ENCODE results near the gene ABCC12.

- TF ChIP-seq, protein P1, sequence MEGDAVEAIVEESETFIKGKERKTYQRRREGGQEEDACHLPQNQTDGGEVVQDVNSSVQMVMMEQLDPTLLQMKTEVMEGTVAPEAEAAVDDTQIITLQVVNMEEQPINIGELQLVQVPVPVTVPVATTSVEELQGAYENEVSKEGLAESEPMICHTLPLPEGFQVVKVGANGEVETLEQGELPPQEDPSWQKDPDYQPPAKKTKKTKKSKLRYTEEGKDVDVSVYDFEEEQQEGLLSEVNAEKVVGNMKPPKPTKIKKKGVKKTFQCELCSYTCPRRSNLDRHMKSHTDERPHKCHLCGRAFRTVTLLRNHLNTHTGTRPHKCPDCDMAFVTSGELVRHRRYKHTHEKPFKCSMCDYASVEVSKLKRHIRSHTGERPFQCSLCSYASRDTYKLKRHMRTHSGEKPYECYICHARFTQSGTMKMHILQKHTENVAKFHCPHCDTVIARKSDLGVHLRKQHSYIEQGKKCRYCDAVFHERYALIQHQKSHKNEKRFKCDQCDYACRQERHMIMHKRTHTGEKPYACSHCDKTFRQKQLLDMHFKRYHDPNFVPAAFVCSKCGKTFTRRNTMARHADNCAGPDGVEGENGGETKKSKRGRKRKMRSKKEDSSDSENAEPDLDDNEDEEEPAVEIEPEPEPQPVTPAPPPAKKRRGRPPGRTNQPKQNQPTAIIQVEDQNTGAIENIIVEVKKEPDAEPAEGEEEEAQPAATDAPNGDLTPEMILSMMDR (IDR thresholded peaks at IDR 0.05; ENCODE audit: poor library complexity, severe bottlenecking) = no peak
- TF ChIP-seq MXI1 (conservative IDR thresholded peaks at IDR 0.05; ENCODE audit: poor library complexity, severe bottlenecking) = no peak
- TF ChIP-seq, protein P2, sequence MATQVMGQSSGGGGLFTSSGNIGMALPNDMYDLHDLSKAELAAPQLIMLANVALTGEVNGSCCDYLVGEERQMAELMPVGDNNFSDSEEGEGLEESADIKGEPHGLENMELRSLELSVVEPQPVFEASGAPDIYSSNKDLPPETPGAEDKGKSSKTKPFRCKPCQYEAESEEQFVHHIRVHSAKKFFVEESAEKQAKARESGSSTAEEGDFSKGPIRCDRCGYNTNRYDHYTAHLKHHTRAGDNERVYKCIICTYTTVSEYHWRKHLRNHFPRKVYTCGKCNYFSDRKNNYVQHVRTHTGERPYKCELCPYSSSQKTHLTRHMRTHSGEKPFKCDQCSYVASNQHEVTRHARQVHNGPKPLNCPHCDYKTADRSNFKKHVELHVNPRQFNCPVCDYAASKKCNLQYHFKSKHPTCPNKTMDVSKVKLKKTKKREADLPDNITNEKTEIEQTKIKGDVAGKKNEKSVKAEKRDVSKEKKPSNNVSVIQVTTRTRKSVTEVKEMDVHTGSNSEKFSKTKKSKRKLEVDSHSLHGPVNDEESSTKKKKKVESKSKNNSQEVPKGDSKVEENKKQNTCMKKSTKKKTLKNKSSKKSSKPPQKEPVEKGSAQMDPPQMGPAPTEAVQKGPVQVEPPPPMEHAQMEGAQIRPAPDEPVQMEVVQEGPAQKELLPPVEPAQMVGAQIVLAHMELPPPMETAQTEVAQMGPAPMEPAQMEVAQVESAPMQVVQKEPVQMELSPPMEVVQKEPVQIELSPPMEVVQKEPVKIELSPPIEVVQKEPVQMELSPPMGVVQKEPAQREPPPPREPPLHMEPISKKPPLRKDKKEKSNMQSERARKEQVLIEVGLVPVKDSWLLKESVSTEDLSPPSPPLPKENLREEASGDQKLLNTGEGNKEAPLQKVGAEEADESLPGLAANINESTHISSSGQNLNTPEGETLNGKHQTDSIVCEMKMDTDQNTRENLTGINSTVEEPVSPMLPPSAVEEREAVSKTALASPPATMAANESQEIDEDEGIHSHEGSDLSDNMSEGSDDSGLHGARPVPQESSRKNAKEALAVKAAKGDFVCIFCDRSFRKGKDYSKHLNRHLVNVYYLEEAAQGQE (IDR thresholded peaks at IDR 0.05; ENCODE audit: borderline replicate concordance) = no peak
- no peak for TF ChIP-seq RAD21 (conservative IDR thresholded peaks at IDR 0.05)
Measured at GRCh38 chr16:48139517-48139916, 16.3 kb downstream of the ABCC12 start.

Measured in neural cell (in vitro differentiated cells).